KG1 (cell line): Measurements from ENCODE around the gene IQCB1.
"Not testable (repeated sequence)": the region's sequence is repeated elsewhere in the genome, so short reads cannot be mapped to it uniquely, and the experiment has no call there.

ENCODE experiments used
- DNase-seq: peaks from one replicate; lab custom pipeline; 2025; lab: John Stamatoyannopoulos, UW

The IQCB1 gene

GRCh38 chr3:121803771-121804320 is 31.0 kb downstream of the IQCB1 start:
- no peak for DNase-seq

GRCh38 chr3:121800906-121801305 is 34.0 kb downstream of the IQCB1 start:
- no peak for DNase-seq

- DNase-seq, result no peak
Measured at GRCh38 chr3:121796970-121797369, 37.9 kb downstream of the IQCB1 start.

DNA sequence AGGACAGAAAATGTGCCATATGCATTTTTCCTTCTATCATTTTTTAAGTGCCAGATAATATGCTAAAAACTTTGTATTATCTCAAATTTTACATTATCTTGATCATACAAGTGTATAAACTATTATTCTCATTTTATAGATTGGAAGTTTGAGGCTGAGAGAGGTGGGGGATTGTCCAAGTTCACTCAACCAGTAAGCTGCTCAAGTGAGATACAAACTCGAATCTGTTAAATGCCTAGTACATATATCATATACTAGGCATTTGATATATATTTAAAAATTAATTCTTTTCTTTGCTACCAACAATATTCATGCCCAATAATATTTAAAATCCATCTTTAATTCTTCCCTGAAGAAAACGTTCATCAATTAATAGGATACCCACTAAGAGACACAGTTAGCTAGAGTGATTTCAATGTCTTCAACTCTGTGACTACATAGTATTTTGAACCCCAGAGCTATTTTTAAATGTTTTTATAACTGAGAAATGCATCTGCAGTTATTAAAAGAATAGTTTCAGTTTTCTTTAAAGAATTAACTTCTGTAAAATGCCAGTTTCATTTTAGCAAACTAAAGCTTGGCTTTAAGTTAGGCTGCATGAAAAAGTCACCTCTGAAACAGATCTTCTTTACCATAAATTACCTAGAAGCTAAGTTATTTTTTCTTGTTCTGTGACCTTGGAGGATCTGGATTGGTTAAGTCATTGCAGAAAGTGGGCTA is 40.4 kb downstream of the IQCB1 start:
- DNase-seq, result no peak

DNA sequence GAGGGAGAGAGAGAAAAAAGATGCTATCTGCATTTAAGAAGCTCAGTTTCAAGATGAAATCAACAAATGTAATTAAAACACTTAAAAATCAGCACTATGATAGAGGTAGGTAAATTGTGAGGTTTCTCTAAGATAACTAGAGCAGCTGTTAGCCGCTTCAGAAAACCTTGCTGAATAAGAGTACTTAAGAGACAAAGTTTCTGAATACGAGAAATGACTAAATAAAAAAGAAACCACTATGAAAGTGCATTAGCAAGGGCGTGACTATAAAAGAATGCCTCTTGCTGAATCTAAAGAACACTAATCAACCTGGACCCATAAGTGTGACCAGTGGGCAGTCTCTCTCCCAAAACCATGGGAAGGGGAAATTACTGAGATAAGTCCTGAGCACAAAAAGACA is 41.8 kb downstream of the IQCB1 start:
- DNase-seq, result no peak

- no peak for DNase-seq
Measured at GRCh38 chr3:121786485-121786884, 48.4 kb downstream of the IQCB1 start.

DNA sequence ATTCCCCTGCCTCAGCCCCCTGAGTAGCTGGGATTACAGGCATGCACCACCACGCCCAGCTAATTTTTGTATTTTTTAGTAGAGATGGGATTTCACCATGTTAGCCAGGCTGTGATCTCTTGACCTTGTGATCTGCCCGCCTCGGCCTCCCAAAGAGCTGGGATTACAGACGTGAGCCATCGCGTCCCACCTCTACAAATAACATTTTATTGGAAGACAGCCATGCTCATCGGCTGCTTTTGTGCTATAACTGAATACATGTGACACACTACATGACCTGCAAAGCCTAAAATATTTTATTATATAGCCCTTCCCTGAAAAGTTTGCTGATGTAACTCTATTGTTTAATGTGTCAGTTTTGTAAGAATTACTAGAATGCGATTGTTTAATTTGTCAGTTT is 52.1 kb downstream of the IQCB1 start:
- not testable (repeated sequence) for DNase-seq

GRCh38 chr3:121781611-121782010 is 53.2 kb downstream of the IQCB1 start:
- DNase-seq, result no peak

GRCh38 chr3:121775095-121775494 is 59.8 kb downstream of the IQCB1 start:
- DNase-seq, result not testable (repeated sequence)

DNA sequence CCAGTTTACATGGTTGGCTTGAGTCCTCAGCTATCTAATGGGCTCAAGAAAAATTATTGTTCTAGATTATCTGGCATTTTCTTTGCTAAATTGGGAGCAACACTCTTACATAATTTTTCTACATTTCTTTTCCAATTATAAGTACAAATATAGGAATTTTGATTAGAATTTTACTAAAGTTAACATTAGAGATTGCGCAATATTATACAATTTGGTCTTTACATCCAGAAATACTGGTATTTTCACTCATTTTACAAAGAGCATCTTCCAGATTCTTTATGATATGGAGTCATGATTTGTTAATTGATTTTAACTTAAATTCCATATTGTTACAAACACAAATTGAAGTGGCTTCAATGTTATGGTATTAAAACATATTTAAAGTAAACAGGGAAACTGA is 65.6 kb downstream of the IQCB1 start:
- no peak for DNase-seq

DNA sequence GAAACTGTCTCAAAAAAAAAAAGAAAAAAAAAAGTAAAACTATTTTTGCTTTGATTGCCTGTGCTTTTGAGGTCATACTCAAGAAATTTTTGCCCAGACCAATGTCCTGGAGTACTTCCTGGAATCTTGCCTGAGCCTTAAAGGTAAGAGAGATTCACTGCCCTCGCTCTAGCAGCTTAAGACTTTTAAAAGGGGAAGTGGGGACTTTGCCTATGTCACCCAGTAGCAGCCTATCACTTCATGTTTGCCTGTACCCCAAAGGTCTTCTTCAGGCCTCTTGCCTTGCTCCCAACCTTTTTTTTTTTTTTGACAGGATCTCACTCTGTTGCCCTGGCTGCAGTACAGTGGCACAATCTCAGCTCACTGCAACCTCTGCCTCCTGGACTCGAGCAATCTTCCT is 66.4 kb downstream of the IQCB1 start:
- no peak for DNase-seq

DNA sequence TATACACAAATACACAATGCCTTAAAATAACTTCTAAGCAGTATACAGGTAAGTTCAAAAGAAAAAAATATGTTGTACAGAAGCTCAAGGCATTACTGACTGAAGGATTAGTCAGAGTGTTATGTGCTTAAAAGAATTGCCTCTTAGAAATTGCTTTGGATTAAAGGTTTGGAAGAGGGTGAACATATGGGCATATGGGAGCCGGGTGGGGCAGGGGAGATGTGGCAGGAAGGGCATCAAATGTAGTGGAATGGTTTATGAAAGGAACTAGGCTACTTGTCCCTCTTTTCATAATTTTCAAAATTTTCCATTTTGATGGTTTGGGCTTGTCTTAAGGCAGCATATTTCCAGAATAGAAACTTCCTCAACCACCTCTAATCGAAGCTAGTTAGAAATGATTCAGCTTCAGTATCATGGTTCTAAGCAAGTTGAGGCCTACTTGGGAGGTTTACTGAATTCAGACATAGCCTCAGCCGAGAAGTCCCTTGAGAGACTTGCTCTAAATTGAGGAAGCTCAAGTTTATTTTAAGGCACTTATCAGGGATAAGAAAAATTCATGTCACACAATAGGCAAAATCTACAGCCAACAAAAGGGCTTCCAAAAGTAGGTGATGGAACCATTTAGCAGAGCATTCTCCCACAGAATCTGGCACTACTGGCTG is 75.2 kb downstream of the IQCB1 start:
- no peak for DNase-seq

DNA sequence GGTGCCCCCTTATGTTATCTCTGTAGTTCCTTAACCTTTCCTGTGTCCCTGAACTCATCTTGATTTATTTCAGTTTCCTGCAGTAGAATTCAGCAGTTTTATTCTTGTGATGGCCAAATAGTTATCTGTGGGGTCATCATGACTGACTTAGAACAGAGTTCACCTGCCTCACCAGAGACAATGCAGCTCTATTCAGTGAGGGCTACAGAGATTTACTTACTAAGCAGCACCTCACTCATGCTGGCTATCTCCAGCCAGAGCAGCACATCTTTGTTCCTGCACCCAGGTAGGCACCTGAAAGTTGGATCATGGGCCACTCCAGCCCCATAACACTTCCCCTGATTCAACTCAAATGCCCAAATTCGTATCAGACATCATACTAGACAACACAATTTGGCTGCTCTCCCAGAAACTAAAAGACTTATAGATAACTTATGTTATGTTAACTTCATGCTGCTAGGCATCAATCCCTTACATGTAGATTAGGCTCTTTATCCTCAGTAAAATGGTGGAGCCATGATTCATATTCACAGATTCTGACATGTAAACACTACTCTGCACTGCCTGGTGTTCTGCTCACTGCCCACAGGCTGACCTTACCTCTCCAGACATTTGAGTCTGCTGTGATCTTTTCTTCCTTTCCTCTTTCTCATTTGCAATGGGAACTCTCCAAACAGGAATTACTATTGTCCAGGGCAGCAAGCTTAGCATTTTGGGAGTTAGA is 76.0 kb downstream of the IQCB1 start:
- no peak for DNase-seq

- no peak for DNase-seq
Measured at GRCh38 chr3:121757812-121758545, 76.9 kb downstream of the IQCB1 start.

DNA sequence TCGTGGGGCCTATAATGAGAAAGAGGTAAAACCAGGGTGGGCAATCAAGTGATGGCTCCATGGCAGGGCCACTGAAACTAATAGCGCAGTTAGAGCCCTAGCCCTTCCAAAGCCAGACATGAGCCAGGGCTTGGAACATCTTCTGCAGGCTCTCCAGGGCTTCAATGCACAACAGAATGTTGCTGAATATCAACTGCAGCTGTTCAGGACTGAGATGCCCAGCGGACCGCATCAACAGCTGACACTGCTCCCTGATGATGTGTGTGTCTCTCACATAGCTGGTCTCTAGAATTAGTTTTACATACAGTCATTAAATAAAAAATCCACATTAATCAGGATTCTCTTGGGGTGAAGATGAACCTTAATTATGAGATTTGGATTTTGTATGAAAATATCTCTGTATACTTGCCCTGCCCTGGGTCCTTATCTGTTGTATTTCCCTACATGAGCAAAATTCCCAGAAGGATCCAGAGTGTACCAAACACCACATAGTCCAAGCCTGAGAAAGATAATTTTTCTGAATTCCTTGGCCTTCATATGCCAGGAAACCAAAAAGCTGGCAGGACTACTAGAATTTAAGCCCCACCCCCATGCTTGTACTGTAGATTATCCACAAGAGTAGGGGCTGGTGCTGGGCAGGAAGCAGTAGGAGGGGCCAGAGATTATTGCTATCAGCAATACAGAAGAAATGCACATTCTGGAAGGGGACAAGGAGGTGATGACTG is 77.6 kb downstream of the IQCB1 start:
- DNase-seq, result no peak

DNA sequence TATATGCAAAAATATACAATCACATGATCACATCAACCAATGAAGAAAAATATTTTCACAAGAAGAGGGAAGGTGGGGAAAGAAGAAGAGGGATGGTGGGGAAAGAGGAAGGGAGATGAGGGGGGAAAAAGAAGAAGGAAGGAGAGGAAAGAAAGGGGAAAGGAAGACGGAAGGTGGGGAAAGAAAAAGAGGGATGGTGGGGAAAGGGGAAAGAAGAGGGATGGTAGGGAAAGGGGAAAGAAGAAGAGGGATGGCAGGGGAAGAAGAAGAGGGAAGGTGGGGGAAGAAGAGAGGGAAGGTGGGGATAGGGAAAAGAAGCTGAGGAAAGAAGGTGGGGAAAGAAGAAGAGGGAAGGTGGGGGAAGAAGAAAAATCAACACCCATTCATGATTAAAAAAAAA is 82.1 kb downstream of the IQCB1 start:
- DNase-seq, result no peak

- DNase-seq, result no peak
Measured at GRCh38 chr3:121752261-121752660, 82.6 kb downstream of the IQCB1 start.

GRCh38 chr3:121750087-121750415 is 84.8 kb downstream of the IQCB1 start:
- DNase-seq, result no peak

- peak; percentile 94 for DNase-seq
Measured at GRCh38 chr3:121749276-121750086, 85.4 kb downstream of the IQCB1 start, which contains the start of gene GOLGB1. Gene GOLGB1, minus strand, starts transcription at chr3:121749741. Its CDS starts 18,770 bp downstream, at chr3:121730971.

DNA sequence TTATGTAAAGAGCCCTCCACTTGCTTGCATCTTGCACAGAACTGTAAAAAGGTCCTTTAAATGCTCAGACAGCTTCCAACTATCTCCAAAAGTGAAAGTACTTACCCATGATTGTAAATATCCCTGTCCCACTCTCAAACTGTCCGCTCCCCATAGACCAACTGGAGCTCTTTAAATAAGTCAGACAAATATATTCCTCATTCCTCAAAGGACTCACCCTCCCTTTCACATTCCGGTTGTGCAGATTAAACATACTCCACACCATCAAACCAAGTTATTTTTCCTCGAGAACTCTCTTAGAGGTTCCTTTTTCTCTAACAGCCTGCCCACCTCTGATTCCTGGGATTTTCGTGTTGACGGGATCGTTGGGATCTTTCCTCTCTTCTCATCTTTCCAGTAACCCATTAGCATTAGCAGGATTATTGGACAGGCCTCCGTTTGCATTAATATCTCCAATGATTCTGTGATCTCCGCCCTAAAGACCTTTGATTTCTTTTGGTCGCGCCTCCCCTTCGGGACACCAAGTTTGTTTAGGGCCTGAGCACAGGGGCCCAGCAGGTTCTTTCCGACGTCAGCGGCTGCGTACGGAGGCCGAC is 86.1 kb downstream of the IQCB1 start:
- DNase-seq, result peak; percentile 14
